ENCODE measurements around the gene FAM234B. TPM values are rescaled to one million over a fixed set of nuclear protein-coding genes. Genes with fewer than 3 reads are reported as not detected.

FAM234B gene
- total and polyA plus RNA-seq, 2 of the 8 experiments (the other 6 are each of a cell fraction or from before 2014, with no cell fraction given) = 12.5 to 29.1 TPM

GRCh38 chr12:13084898-13085640 lies 40.9 kb downstream of the FAM234B start (continued):
- TF ChIP-seq, protein P1, sequence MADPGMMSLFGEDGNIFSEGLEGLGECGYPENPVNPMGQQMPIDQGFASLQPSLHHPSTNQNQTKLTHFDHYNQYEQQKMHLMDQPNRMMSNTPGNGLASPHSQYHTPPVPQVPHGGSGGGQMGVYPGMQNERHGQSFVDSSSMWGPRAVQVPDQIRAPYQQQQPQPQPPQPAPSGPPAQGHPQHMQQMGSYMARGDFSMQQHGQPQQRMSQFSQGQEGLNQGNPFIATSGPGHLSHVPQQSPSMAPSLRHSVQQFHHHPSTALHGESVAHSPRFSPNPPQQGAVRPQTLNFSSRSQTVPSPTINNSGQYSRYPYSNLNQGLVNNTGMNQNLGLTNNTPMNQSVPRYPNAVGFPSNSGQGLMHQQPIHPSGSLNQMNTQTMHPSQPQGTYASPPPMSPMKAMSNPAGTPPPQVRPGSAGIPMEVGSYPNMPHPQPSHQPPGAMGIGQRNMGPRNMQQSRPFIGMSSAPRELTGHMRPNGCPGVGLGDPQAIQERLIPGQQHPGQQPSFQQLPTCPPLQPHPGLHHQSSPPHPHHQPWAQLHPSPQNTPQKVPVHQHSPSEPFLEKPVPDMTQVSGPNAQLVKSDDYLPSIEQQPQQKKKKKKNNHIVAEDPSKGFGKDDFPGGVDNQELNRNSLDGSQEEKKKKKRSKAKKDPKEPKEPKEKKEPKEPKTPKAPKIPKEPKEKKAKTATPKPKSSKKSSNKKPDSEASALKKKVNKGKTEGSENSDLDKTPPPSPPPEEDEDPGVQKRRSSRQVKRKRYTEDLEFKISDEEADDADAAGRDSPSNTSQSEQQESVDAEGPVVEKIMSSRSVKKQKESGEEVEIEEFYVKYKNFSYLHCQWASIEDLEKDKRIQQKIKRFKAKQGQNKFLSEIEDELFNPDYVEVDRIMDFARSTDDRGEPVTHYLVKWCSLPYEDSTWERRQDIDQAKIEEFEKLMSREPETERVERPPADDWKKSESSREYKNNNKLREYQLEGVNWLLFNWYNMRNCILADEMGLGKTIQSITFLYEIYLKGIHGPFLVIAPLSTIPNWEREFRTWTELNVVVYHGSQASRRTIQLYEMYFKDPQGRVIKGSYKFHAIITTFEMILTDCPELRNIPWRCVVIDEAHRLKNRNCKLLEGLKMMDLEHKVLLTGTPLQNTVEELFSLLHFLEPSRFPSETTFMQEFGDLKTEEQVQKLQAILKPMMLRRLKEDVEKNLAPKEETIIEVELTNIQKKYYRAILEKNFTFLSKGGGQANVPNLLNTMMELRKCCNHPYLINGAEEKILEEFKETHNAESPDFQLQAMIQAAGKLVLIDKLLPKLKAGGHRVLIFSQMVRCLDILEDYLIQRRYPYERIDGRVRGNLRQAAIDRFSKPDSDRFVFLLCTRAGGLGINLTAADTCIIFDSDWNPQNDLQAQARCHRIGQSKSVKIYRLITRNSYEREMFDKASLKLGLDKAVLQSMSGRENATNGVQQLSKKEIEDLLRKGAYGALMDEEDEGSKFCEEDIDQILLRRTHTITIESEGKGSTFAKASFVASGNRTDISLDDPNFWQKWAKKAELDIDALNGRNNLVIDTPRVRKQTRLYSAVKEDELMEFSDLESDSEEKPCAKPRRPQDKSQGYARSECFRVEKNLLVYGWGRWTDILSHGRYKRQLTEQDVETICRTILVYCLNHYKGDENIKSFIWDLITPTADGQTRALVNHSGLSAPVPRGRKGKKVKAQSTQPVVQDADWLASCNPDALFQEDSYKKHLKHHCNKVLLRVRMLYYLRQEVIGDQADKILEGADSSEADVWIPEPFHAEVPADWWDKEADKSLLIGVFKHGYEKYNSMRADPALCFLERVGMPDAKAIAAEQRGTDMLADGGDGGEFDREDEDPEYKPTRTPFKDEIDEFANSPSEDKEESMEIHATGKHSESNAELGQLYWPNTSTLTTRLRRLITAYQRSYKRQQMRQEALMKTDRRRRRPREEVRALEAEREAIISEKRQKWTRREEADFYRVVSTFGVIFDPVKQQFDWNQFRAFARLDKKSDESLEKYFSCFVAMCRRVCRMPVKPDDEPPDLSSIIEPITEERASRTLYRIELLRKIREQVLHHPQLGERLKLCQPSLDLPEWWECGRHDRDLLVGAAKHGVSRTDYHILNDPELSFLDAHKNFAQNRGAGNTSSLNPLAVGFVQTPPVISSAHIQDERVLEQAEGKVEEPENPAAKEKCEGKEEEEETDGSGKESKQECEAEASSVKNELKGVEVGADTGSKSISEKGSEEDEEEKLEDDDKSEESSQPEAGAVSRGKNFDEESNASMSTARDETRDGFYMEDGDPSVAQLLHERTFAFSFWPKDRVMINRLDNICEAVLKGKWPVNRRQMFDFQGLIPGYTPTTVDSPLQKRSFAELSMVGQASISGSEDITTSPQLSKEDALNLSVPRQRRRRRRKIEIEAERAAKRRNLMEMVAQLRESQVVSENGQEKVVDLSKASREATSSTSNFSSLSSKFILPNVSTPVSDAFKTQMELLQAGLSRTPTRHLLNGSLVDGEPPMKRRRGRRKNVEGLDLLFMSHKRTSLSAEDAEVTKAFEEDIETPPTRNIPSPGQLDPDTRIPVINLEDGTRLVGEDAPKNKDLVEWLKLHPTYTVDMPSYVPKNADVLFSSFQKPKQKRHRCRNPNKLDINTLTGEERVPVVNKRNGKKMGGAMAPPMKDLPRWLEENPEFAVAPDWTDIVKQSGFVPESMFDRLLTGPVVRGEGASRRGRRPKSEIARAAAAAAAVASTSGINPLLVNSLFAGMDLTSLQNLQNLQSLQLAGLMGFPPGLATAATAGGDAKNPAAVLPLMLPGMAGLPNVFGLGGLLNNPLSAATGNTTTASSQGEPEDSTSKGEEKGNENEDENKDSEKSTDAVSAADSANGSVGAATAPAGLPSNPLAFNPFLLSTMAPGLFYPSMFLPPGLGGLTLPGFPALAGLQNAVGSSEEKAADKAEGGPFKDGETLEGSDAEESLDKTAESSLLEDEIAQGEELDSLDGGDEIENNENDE (IDR thresholded peaks at IDR 0.05; ENCODE audit: insufficient replicate concordance, low read length) = no peak
- TF ChIP-seq CREB1 (IDR thresholded peaks at IDR 0.05) (no peak), KDM1A (IDR thresholded peaks at IDR 0.05; ENCODE audit: borderline replicate concordance, low read length) (no peak), NANOG (IDR thresholded peaks at IDR 0.05; ENCODE audit: insufficient read depth, low read depth, low read length, poor library complexity, severe bottlenecking) (no peak), GTF2F1 (IDR thresholded peaks at IDR 0.05; ENCODE audit: borderline replicate concordance, low read depth, low read length) (no peak), POU5F1 (IDR thresholded peaks at IDR 0.05; ENCODE audit: low read depth, low read length) (no peak), SRF (IDR thresholded peaks at IDR 0.05; ENCODE audit: low read depth, low read length) (no peak), RBBP5 (IDR thresholded peaks at IDR 0.05; ENCODE audit: borderline replicate concordance, low read depth, low read length) (no peak)
